GM21786 (cell line): ENCODE measurements around the gene CHST8.

Experiments used
- ATAC-seq: cut with Tn5 transposase; IDR thresholded peaks from one replicate; pipeline ENCODE4 v1.9.1; 2021; ENCODE audit not compliant: unreplicated experiment

Gene CHST8

GRCh38 chr19:33673258-33673875 is 51.6 kb downstream of the CHST8 start:
- no peak for ATAC-seq

- ATAC-seq: no peak
Measured at GRCh38 chr19:33673996-33674625, 52.4 kb downstream of the CHST8 start.

DNA sequence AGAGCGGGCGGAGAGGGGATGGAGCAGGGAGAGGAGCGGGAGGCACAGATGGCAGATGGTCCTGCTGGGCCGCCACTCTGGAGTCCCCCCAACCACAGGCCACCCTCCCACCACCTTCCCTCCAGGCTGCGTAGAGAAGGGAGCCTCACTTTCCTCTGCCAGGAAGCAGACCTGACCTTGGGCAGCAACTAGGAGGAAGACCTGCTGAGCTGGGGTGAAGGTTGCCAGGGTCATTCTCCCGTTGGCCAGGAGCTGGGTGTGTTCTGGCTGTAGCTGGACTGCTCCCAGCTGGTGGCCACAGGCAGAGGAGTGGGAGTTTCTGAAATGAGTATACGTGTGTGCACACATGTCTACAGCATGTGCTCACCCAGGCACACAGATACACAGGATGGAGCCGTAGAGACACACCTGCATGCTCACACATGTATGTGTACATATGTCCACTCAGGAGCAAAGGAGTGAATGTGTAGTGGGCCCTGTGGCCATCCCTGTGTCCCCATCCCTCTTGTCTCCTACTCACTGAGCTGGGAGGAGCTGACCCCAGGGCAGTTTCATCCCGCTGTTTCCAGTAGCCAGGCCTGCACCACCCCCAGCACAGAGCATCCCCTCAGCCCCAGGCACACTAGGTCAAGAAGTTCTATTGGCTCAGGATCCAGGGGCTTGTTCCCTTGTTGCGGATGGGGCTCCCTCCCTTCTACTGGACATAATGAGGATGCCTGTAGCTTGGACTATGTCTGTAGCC is 53.0 kb downstream of the CHST8 start:
- ATAC-seq: no peak

- ATAC-seq: no peak
Measured at GRCh38 chr19:33675501-33676124, 53.9 kb downstream of the CHST8 start.

DNA sequence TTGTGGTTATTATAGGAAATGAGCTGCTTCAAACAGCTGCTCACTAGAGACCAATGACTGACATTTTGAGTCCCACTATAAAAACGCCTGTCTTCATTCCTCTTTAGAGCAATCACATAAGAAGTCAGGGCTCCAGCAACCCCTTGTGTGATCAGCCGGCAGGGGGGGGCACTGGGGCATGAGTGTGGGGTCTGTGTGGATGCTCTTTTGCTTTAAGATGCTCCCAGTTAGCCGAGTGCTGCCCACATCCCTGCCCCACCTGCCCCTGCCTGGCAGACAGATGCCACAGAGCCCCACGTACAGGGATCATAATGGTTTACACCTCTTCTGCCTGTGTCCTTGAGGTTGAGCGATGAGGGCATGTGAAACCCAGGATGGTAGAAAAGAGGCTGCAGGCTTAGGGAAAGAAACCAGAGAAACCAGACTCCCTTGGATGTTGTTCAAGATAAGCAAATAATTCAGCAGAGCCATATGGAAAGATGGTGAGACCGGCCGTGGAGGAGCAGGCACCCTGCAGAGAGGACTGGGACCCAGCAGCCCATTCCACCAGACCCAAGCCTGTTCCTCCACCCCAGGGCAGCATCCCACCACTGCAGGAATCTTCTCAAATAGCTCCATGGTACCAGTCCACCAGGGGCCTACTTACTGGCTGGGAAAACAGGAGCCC is 55.4 kb downstream of the CHST8 start:
- no peak for ATAC-seq

DNA sequence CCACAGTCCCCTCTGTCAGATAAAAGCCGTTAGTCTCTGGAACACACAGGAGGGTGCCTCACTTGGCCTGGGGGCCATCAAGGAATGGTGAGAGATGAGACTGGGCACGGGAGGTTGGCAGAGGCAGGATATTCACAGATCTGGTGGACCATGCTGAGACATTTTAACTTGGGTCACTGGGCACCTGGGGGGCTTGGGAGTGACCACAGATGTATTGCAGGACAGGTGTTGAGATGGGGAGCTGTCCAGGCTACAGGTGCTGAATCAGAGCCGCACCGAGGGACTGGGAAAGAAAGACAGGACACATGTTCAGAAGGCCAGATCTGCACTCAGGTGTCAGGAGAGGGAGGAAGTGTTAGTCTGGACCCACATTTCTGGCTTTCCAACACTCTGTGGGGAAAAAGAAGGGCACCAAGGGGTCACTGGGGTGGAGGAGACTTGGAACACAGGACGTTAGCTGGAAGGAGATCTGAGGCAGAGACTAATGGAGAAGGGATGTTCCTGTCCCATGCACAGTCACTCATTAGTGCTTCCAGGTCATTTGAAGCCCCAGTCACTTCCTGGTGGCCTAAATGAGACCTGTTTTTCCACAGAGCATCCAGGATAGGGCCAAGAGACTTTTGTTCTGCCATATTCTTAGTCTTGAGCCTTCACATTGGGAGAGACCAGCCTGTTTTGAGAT is 56.1 kb downstream of the CHST8 start:
- no peak for ATAC-seq

DNA sequence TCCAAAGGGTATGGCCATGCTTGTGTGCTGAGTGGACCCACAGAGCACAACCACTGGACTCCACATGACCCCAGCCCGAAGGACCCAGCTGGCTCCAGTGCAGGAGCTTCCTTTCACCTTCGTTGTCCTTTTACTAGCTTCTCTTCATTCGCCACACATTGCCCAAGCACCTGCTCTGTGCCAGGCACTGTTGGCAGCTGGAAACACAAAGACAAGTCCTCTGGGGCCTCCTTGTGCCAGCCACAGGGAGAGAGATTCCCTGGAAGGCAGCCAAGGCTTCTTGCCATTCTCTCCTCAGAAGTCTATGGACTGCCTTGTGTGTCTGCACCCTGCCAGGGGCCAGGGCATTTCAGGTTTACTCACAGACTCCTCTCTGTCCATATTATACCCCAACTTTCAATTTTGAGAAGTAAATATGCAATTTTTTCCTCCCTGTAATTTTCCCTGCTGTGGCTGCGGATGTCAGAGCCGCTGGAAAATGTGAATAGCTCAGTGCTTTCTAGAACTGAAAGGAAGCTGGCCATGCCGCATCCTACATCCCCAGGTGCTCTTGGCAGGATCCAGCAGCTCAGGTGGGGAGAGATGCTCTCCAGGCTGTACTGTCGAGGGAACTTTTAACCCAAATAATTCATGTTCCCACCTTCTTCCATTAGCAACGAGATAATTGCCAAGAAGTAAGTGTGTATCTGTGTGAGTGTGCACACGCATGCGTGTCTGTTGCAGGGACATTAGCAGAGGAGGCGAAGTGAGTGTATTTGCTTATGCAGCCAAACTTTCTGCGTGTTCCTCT is 57.2 kb downstream of the CHST8 start:
- no peak for ATAC-seq

GRCh38 chr19:33679696-33680095 is 57.9 kb downstream of the CHST8 start:
- ATAC-seq: no peak

- no peak for ATAC-seq
Measured at GRCh38 chr19:33681081-33681680, 59.4 kb downstream of the CHST8 start.

GRCh38 chr19:33683881-33684537 is 62.3 kb downstream of the CHST8 start:
- no peak for ATAC-seq

- no peak for ATAC-seq
Measured at GRCh38 chr19:33684538-33685232, 62.9 kb downstream of the CHST8 start.

DNA sequence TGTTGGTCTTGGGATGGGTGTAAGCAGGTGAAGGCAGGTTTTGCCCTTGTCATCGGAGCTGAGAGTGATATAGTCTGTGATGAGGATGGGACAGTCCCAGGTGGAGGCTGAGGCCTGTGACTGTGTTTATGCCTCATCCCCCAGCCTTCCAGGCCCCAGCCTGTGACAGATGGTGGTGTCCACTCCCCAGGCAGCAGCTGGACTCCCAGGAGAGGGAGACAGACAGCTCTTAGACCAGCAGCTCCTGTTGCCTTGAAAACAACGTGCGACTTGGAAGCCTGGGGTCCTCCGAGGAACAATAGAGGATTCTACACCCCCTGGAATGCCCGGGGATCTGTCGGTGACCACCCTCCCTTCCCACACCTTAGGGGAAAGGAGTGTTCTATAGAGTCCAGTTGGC is 63.8 kb downstream of the CHST8 start:
- ATAC-seq: no peak

DNA sequence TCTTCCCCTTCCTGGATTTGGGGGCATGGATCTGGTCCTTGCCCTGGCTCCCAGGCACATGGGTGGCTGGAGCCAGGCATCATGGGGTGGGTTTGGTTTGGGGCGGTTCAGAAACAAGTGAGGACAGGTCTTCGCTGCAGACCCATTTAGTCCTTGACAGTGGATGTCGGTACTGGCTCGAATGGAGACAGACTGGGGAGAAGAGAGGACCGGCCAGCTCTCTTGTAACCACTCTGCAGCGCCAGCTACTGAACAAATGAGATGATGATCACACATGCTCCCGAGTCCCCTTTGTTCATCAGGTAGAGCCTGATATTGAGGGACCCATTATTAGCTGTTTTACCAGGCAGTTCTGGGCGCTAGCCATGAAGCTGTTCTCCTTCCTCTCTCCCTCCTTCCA is 64.5 kb downstream of the CHST8 start:
- ATAC-seq: no peak

- no peak for ATAC-seq
Measured at GRCh38 chr19:33686687-33687480, 65.1 kb downstream of the CHST8 start.

- ATAC-seq: no peak
Measured at GRCh38 chr19:33687481-33688170, 65.9 kb downstream of the CHST8 start.

- no peak for ATAC-seq
Measured at GRCh38 chr19:33688171-33688992, 66.6 kb downstream of the CHST8 start.
